ENCODE data around the gene MCRS1.

- TF ChIP-seq POLR2A (IDR thresholded peaks at IDR 0.05) = no peak
- TF ChIP-seq CTCF (IDR thresholded peaks at IDR 0.05) = no peak
- no peak for TF ChIP-seq POLR2AphosphoS5 (IDR thresholded peaks at IDR 0.05)
Observed at GRCh38 chr12:49511410-49511809, 56.5 kb downstream of the MCRS1 start.

Data from upper lobe of left lung (tissue), 4 donors.